A549 (cell line): ENCODE data around the gene TRAM1L1. TPM values are rescaled to one million over a fixed set of nuclear protein-coding genes. Genes with fewer than 3 reads are reported as not detected.
A peak's percentile ranks its signal among the peaks of the same experiment; 100 is the strongest.

Experiments
- ATAC-seq, 2 experiments: fragments of 200-7000 bp in 1 of 2; fragments of >200 bp in 1 of 2; cut with Nextera tagmentation in 1 of 2; cut with Tn5 transposase in 1 of 2; 3 replicates each; pipeline versions ENCODE4 v1.8.0 to v1.9.1; 2018 to 2020; ENCODE audit warnings: mild to moderate bottlenecking in 1 of 2, moderate library complexity in 1 of 2
- CTCF ChIA-PET: fragments of 300-600 bp; sonication (Branson Sonifier 250); formaldehyde crosslinking; extraction: SDS; loops from one replicate; lab custom pipeline; 2021; ENCODE audit warnings: antibody characterized with exemption, inconsistent platforms; lab: Yijun Ruan, JAX
- POLR2A ChIA-PET: fragments of 350-600 bp; formaldehyde crosslinking; extraction: SDS; loops from one replicate; lab custom pipeline; 2021; ENCODE audit warnings: antibody characterized with exemption, inconsistent platforms; lab: Yijun Ruan, JAX
- DNase-seq, 2 experiments: peaks; one replicate each; pipeline versions ENCODE4 v3.0.0 to v3.0.0-alpha.2; 2011 to 2016; ENCODE audit warnings: low read depth in 1 of 2, low spot score in 1 of 2
- FAIRE-seq: peaks from 2 replicates; lab custom pipeline; 2011; peaks lifted over from hg19 to GRCh38; lab: Jason Lieb, UNC
- H3K27ac ChIP-seq, 2 experiments: fragments of >200 bp; sonication (Bioruptor Twin); formaldehyde crosslinking; 3 replicates each; pipeline ENCODE4 v1.5.1; 2016 to 2017
- H3K4me1 ChIP-seq: fragments of >200 bp; sonication (Bioruptor Twin); formaldehyde crosslinking; 3 replicates; pipeline ENCODE4 v1.6.1; 2016
- H3K4me2 ChIP-seq: fragments of >200 bp; sonication (Bioruptor Twin); formaldehyde crosslinking; 3 replicates; pipeline ENCODE4 v1.6.1; 2016
- H3K4me3 ChIP-seq: fragments of >200 bp; sonication (Bioruptor Twin); formaldehyde crosslinking; 3 replicates; pipeline ENCODE4 v1.5.1; 2016
- H3K9me3 ChIP-seq: fragments of >200 bp; sonication (Bioruptor Twin); formaldehyde crosslinking; 3 replicates; pipeline ENCODE4 v1.6.1; 2016
- CHD2 ChIP-seq: fragments of 150-350 bp; IDR thresholded peaks from 2 replicates; pipeline ENCODE4 v1.6.1; 2014; ENCODE audit warnings: low read length; ENCODE audit not compliant: partially characterized antibody
- CHD4 ChIP-seq: fragments of 200-600 bp; sonication (generic); IDR thresholded peaks from 2 replicates; pipeline ENCODE4 v1.6.1; 2016; ENCODE audit warnings: antibody characterized with exemption, mild to moderate bottlenecking, borderline replicate concordance
- CTCF ChIP-seq: fragments of >200 bp; sonication (Bioruptor Twin); formaldehyde crosslinking; IDR thresholded peaks from 3 replicates; pipeline ENCODE4 v1.5.1; 2016
- E2F6 ChIP-seq: IDR thresholded peaks from 2 replicates; pipeline ENCODE4 v1.6.1; 2012; ENCODE audit warnings: low read depth, borderline replicate concordance
- EHF ChIP-seq: fragments of 250-450 bp; sonication (Bioruptor Pico); IDR thresholded peaks from 2 replicates; pipeline ENCODE4 v1.5.0; 2020; ENCODE audit warnings: mild to moderate bottlenecking
- FOSB ChIP-seq: fragments of 250-450 bp; sonication (Bioruptor Pico); IDR thresholded peaks from 2 replicates; pipeline ENCODE4 v1.5.0; 2020; ENCODE audit warnings: mild to moderate bottlenecking, moderate library complexity
- HMGXB4 ChIP-seq: fragments of 250-450 bp; sonication (Bioruptor Pico); IDR thresholded peaks from 2 replicates; pipeline ENCODE4 v1.5.0; 2021; ENCODE audit warnings: mild to moderate bottlenecking, moderate library complexity, borderline replicate concordance
- HOXA7 ChIP-seq: fragments of 250-450 bp; sonication (Bioruptor Pico); IDR thresholded peaks from 2 replicates; pipeline ENCODE4 v1.5.0; 2020; ENCODE audit warnings: mild to moderate bottlenecking, moderate library complexity
- HOXB13 ChIP-seq: fragments of 250-450 bp; sonication (Bioruptor Pico); IDR thresholded peaks from 2 replicates; pipeline ENCODE4 v1.5.0; 2020; ENCODE audit warnings: low read depth, mild to moderate bottlenecking, moderate library complexity
- JUN ChIP-seq, 2 experiments: fragments of >200 bp; sonication (Bioruptor Twin); formaldehyde crosslinking; IDR thresholded peaks; 2 replicates in 1 of 2; 3 replicates in 1 of 2; pipeline ENCODE4 v1.6.1; 2016 to 2017
- MAZ ChIP-seq: fragments of 150-350 bp; IDR thresholded peaks from 2 replicates; pipeline ENCODE4 v1.6.1; 2014; ENCODE audit warnings: antibody characterized with exemption, low read depth, low read length, borderline replicate concordance
- NR3C1 ChIP-seq: fragments of >200 bp; sonication (Bioruptor Twin); formaldehyde crosslinking; IDR thresholded peaks from 3 replicates; pipeline ENCODE4 v1.6.1; 2017
- PBX3 ChIP-seq: IDR thresholded peaks from 2 replicates; pipeline ENCODE4 v1.6.1; 2012
- PHF8 ChIP-seq: fragments of 200-600 bp; sonication (generic); IDR thresholded peaks from 2 replicates; pipeline ENCODE4 v1.6.1; 2016; ENCODE audit warnings: low read depth, mild to moderate bottlenecking, antibody characterized with exemption, moderate library complexity, borderline replicate concordance
- POLR2A ChIP-seq: IDR thresholded peaks from 2 replicates; pipeline ENCODE4 v1.6.1; 2012; ENCODE audit warnings: mild to moderate bottlenecking, low read length
- POLR2AphosphoS2 ChIP-seq: conservative IDR thresholded peaks from 2 replicates; pipeline ENCODE4 v1.6.1; 2012; ENCODE audit warnings: low read length, improper control_type of control experiment, inconsistent platforms
- RAD21 ChIP-seq, 2 experiments: fragments of >200 bp in 1 of 2; sonication (Bioruptor Twin) in 1 of 2; formaldehyde crosslinking in 1 of 2; IDR thresholded peaks in 1 of 2; conservative IDR thresholded peaks in 1 of 2; 2 replicates in 1 of 2; 3 replicates in 1 of 2; pipeline ENCODE4 v1.6.1; 2012 to 2018; ENCODE audit warnings: inconsistent platforms in 1 of 2
- SMC3 ChIP-seq: fragments of >200 bp; sonication (Bioruptor Twin); formaldehyde crosslinking; IDR thresholded peaks from 3 replicates; pipeline ENCODE4 v1.6.1; 2018; ENCODE audit warnings: inconsistent platforms
- ZFP36 ChIP-seq: fragments of 450-650 bp; IDR thresholded peaks from 2 replicates; pipeline ENCODE4 v1.6.1; 2014; ENCODE audit warnings: borderline replicate concordance; ENCODE audit not compliant: partially characterized antibody
- ZSCAN20 ChIP-seq: fragments of 250-450 bp; sonication (Bioruptor Pico); IDR thresholded peaks from 2 replicates; pipeline ENCODE4 v1.8.0; 2022; ENCODE audit warnings: mild to moderate bottlenecking, moderate library complexity
- WGBS: methylation state at CpG from one replicate; pipeline ENCODE4 v1.1.6; 2017; ENCODE audit errors: missing lambda C conversion rate; 5-methylcytosine and 5-hydroxymethylcytosine counted together
- polyA minus RNA-seq: library from RNA; depleted of rRNA, polyadenylated mRNA; stranded (reverse); fragments of >200 nt; gene quantifications from 2 replicates; pipeline ENCODE4 v1.2.3, GENCODE V29; 2011; rRNA and poly(A)+ RNA removed
- polyA plus RNA-seq, 4 experiments: library from polyadenylated mRNA; depleted of rRNA in 3 of 4; stranded (reverse); fragments of >200 nt; fragmentation: RNase III in 1 of 4; extraction: RNeasy Plus Mini Kit Qiagen cat#74134 plus additional on column Dnase treatment in 1 of 4; gene quantifications; 2 replicates in 3 of 4; 3 replicates in 1 of 4; pipeline ENCODE4 v1.2.3, GENCODE V29; 2011 to 2017
- TF ChIP-seq, protein P1 (sequence below): IDR thresholded peaks from 2 replicates; pipeline ENCODE4 v1.6.1; 2012
- TF ChIP-seq, protein P2 (sequence below): fragments of >200 bp; sonication (Bioruptor Twin); formaldehyde crosslinking; IDR thresholded peaks from 3 replicates; pipeline ENCODE4 v1.6.1; 2016

The TRAM1L1 gene
- polyA plus RNA-seq (2011; rRNA removed) (1.3 and 1.7 TPM in 2 replicates), polyA plus RNA-seq (2017; fragmentation: RNase III; extraction: RNeasy Plus Mini Kit Qiagen cat#74134 plus additional on column Dnase treatment) (0.72 to 1.4 TPM (median 0.93 TPM) in 3 replicates), polyA minus RNA-seq (0.34 and 0.45 TPM in 2 replicates)
- polyA plus RNA-seq (2012; cell fraction: cytosol; rRNA removed): 0.49 and 0.51 TPM in 2 replicates
- polyA plus RNA-seq (2012; cell fraction: nucleus; rRNA removed): 0.26 and 0.48 TPM in 2 replicates

DNA sequence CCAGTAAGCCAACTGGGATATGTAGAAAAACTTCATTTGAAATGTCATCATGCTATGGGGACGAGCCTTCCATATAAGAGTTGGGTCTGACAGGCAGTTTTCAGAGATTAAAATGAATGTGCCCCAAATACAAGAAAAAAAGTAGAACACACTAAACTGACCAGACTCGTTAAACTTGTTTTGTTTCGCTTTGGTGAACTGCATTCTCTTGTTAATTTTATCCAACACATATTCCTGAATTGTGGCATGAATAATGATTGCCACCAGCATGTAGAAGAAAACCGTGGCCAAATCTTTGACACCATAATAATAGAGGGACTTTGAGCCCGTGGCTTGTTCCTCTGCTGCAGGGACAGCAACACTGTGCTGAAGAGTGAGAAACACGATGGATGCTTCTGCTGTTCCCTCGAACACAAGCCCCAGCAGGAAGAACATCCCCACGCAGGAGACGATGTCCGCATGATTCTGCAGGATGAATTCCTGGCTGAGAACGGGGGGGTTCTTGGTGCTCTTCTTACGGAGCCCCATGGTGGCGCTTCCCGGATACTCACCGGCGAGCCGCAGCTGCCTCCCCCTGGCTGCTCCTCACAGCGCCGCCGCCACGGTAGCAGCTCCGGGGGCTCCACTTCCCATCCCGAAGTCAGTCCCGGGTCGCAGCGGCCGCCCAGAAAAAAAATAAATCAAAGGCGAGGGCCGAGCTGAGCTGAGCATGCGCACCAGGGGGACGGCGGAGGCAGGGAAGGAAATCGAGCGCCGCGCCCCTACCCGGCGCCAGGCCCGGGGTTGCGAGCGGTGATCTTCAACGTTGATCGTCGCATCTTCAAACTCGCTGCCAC lies at the start of gene TRAM1L1:
TRAM1L1 (minus strand) TSS at position 711 of the 836 bp plus-strand sequence; CDS start at position 528, 183 bp downstream.
- Histone ChIP-seq H3K9me3 (no peaks in the 10 kb centered on the region), H3K4me2 (peak within 1 kb of the TSS; percentile 88)
- 13% methylated on average over 14 of the region's 45 CpGs for WGBS
- TF ChIP-seq CHD4 (no peak), E2F6 (peak; percentile 44; the same call in 1 of the 2 replicates), ZFP36 (no peak), NR3C1 (no peak), POLR2A (peak; percentile 61), FOSB (CRISPR knock-in tag) (no peak), PHF8 (peak; percentile 31; the same call in 1 of the 2 replicates)
- TF ChIP-seq, protein P1, sequence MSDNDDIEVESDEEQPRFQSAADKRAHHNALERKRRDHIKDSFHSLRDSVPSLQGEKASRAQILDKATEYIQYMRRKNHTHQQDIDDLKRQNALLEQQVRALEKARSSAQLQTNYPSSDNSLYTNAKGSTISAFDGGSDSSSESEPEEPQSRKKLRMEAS: 0 out of 2 replicates have a peak, but pooled peaks have one; percentile 33
- TF ChIP-seq, all 56 proteins: peak for 4
- FAIRE-seq (no peak), ATAC-seq (peak; percentile 94 to 97), DNase-seq (peak; percentile 26 to 61)
- POLR2A ChIA-PET: no interaction called here
- CTCF ChIA-PET: no interaction called here
- H3K4me1 ChIP-seq: no peaks in the 10 kb centered on the region
- H3K4me3 ChIP-seq: peak within 1 kb of the TSS; percentile 58
- peak within 1 kb of the TSS; percentile 79 to 88 for H3K27ac ChIP-seq

GRCh38 chr4:117134386-117134785 lies 49.0 kb upstream of the TRAM1L1 start:
- H3K4me3 ChIP-seq: no peak overlapping the region
- TF ChIP-seq PBX3 (no peak), RAD21 (conservative IDR thresholded peaks at IDR 0.05 in 1 of 2, IDR thresholded peaks at IDR 0.05 in 1 of 2) (peak; percentile 53 to 58; a peak in 4 of 5 replicates), SMC3 (peak; percentile 31; the same call in 2 of the 3 replicates), CTCF (peak; percentile 45)
- TF ChIP-seq, all 56 proteins: peak for 3
- CTCF ChIA-PET: interaction anchor here (0.9 kb wide), 1 partner anchor 34 kb away, joined by 3 read pairs; no protein-coding TSS in a partner anchor
- 0 out of 6 replicates have a peak, but pooled peaks of 1 of the 2 experiments have one; percentile 33 for ATAC-seq
- Histone ChIP-seq H3K9me3 (no peaks in the 10 kb centered on the region), H3K4me2 (no peak overlapping the region), H3K27ac (no peak overlapping the region), H3K4me1 (no peaks in the 10 kb centered on the region)
- FAIRE-seq: no peak
- peak; percentile 0 to 36 for DNase-seq
- POLR2A ChIA-PET: no interaction called here
- 0% methylated on average over 4 of the region's 4 CpGs for WGBS

GRCh38 chr4:117096886-117097285 lies 11.5 kb upstream of the TRAM1L1 start:
- FAIRE-seq: no peak

More at GRCh38 chr4:117096886-117097285, 11.5 kb upstream of the TRAM1L1 start:
- CTCF ChIA-PET: no interaction called here
- TF ChIP-seq EHF (CRISPR knock-in tag) (no peak), MAZ (no peak), HOXA7 (no peak), JUN (IDR thresholded peaks at IDR 0.05) (no peak), HMGXB4 (CRISPR knock-in tag) (no peak), SMC3 (no peak), POLR2AphosphoS2 (no peak), CHD2 (no peak), HOXB13 (CRISPR knock-in tag) (no peak), ZSCAN20 (CRISPR knock-in tag) (no peak)
- TF ChIP-seq, protein P2, sequence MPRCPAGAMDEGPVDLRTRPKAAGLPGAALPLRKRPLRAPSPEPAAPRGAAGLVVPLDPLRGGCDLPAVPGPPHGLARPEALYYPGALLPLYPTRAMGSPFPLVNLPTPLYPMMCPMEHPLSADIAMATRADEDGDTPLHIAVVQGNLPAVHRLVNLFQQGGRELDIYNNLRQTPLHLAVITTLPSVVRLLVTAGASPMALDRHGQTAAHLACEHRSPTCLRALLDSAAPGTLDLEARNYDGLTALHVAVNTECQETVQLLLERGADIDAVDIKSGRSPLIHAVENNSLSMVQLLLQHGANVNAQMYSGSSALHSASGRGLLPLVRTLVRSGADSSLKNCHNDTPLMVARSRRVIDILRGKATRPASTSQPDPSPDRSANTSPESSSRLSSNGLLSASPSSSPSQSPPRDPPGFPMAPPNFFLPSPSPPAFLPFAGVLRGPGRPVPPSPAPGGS: no peak
- TF ChIP-seq, all 56 proteins: peak for 0
- Histone ChIP-seq H3K27ac (no peak overlapping the region), H3K4me1 (no peaks in the 10 kb centered on the region), H3K9me3 (no peaks in the 10 kb centered on the region), H3K4me2 (no peak overlapping the region), H3K4me3 (no peak overlapping the region)
- DNase-seq (no peak), ATAC-seq (no peak)
- POLR2A ChIA-PET: no interaction called here
